D721Med (cell line): Measurements from ENCODE around the gene OR1M1.
"Not testable (repeated sequence)": the region's sequence is repeated elsewhere in the genome, so short reads cannot be mapped to it uniquely, and the experiment has no call there.

ENCODE experiments used
- DNase-seq: peaks from one replicate; pipeline ENCODE4 v3.0.0; 2011; ENCODE audit warnings: low spot score; ENCODE audit not compliant: insufficient read length
- FAIRE-seq: peaks from 2 replicates; lab custom pipeline; 2011; peaks lifted over from hg19 to GRCh38; lab: Jason Lieb, UNC
- CTCF ChIP-seq: IDR thresholded peaks from 2 replicates; pipeline ENCODE4 v1.5.1; 2012; ENCODE audit warnings: mild to moderate bottlenecking, control low read depth; ENCODE audit not compliant: insufficient read depth; ENCODE audit errors: missing control alignments

The OR1M1 gene

GRCh38 chr19:9060564-9061340, 26.1 kb upstream of the OR1M1 start:
- TF ChIP-seq CTCF, result no peak
- FAIRE-seq (no peak), DNase-seq (no peak)

GRCh38 chr19:9061879-9062278, 25.0 kb upstream of the OR1M1 start:
- DNase-seq, result no peak
- no peak for TF ChIP-seq CTCF
- FAIRE-seq, result no peak

GRCh38 chr19:9065457-9066014, 21.3 kb upstream of the OR1M1 start:
- DNase-seq, result no peak
- no peak for TF ChIP-seq CTCF
- FAIRE-seq, result no peak

- DNase-seq, result no peak
- TF ChIP-seq CTCF, result no peak
- no peak for FAIRE-seq
Observed at GRCh38 chr19:9070066-9070465, 16.8 kb upstream of the OR1M1 start.

- FAIRE-seq, DNase-seq: not testable (repeated sequence)
Observed at GRCh38 chr19:9071720-9072119, 15.1 kb upstream of the OR1M1 start.

GRCh38 chr19:9073806-9074205, 13.1 kb upstream of the OR1M1 start:
- no peak for TF ChIP-seq CTCF
- DNase-seq, result no peak
- FAIRE-seq, result no peak

- no peak for DNase-seq
- TF ChIP-seq CTCF, result no peak
- no peak for FAIRE-seq
Observed at GRCh38 chr19:9075064-9075949, 11.6 kb upstream of the OR1M1 start.
